GM06990 (cell line): ENCODE data around the gene CA12.
A peak's percentile ranks its signal among the peaks of the same experiment; 100 is the strongest.

Experiments used
- DNase-seq: peaks from one replicate; pipeline ENCODE4 v3.0.0-alpha.2; 2011; ENCODE audit not compliant: insufficient read length; ENCODE audit errors: extremely low read depth
- H3K27me3 ChIP-seq: replicated peaks from 2 replicates; pipeline ENCODE4 v1.6.0; 2011; ENCODE audit warnings: low read length; ENCODE audit not compliant: control insufficient read depth, insufficient read depth
- H3K36me3 ChIP-seq: 2 replicates; pipeline ENCODE4 v1.5.1; 2011; ENCODE audit warnings: low read length; ENCODE audit not compliant: control insufficient read depth, insufficient read depth
- H3K4me3 ChIP-seq: replicated peaks from 2 replicates; pipeline ENCODE4 v1.5.1; 2011; ENCODE audit warnings: low read depth, mild to moderate bottlenecking, control low read depth, low read length
- TF ChIP-seq, protein P1 (sequence below): IDR thresholded peaks from 2 replicates; pipeline ENCODE4 v1.5.1; 2011; ENCODE audit warnings: low read length, control low read depth, mild to moderate bottlenecking, inconsistent platforms; ENCODE audit not compliant: insufficient read depth, poor library complexity, severe bottlenecking

Gene CA12

GRCh38 chr15:63405159-63405558 lies 23.5 kb upstream of the CA12 start:
- H3K36me3 ChIP-seq: no peaks in the 10 kb centered on the region
- no peak for DNase-seq
- H3K27me3 ChIP-seq: peaks cover 1% of the 10 kb centered on the region; the same call in 1 of the 2 replicates
- no peak overlapping the region for H3K4me3 ChIP-seq
- TF ChIP-seq, protein P1, sequence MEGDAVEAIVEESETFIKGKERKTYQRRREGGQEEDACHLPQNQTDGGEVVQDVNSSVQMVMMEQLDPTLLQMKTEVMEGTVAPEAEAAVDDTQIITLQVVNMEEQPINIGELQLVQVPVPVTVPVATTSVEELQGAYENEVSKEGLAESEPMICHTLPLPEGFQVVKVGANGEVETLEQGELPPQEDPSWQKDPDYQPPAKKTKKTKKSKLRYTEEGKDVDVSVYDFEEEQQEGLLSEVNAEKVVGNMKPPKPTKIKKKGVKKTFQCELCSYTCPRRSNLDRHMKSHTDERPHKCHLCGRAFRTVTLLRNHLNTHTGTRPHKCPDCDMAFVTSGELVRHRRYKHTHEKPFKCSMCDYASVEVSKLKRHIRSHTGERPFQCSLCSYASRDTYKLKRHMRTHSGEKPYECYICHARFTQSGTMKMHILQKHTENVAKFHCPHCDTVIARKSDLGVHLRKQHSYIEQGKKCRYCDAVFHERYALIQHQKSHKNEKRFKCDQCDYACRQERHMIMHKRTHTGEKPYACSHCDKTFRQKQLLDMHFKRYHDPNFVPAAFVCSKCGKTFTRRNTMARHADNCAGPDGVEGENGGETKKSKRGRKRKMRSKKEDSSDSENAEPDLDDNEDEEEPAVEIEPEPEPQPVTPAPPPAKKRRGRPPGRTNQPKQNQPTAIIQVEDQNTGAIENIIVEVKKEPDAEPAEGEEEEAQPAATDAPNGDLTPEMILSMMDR: no peak

DNA sequence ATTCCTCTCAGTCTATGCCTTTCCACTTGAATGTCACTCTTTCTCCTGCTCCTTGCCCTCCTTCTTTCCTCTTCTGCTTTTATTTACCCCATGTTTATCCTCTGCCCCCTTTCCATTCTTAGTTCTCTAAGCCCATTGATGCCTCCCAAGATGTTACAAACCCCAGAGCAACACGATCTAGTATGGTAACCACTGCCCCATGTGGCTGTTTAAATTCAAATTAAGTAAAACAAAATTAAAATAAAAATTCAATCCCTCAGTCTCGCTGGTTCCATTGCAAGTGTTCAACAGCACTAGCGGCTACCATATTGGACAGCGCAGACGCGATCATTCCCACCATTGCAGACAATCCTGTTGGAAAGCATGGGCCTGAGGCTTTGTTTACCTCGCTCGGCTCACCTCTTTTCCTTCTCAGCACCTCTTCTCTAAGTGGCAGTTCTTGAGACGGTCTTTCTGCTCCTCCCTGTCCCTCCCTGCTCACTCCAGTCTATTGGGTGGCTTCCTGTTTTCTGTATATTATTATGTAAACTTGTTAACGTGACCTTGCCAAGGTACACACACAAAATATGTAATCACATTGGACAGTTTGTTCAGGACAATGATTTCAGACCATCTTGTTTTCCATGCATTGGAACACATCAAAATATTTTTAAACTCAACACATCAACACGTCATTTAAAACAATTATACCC lies 21.8 kb upstream of the CA12 start:
- Histone ChIP-seq H3K36me3 (no peaks in the 10 kb centered on the region), H3K4me3 (no peak overlapping the region), H3K27me3 (no peaks in the 10 kb centered on the region)
- TF ChIP-seq, protein P1: no peak
- no peak for DNase-seq

- TF ChIP-seq, protein P1: peak; percentile 59
- Histone ChIP-seq H3K27me3 (no peaks in the 10 kb centered on the region), H3K36me3 (no peaks in the 10 kb centered on the region), H3K4me3 (no peak overlapping the region)
- DNase-seq: no peak
Observed at GRCh38 chr15:63402498-63403253, 21.0 kb upstream of the CA12 start.

GRCh38 chr15:63401714-63402497 lies 20.3 kb upstream of the CA12 start:
- TF ChIP-seq, protein P1: no peak
- no peak for DNase-seq
- Histone ChIP-seq H3K36me3 (no peaks in the 10 kb centered on the region), H3K4me3 (no peak overlapping the region), H3K27me3 (no peaks in the 10 kb centered on the region)

DNA sequence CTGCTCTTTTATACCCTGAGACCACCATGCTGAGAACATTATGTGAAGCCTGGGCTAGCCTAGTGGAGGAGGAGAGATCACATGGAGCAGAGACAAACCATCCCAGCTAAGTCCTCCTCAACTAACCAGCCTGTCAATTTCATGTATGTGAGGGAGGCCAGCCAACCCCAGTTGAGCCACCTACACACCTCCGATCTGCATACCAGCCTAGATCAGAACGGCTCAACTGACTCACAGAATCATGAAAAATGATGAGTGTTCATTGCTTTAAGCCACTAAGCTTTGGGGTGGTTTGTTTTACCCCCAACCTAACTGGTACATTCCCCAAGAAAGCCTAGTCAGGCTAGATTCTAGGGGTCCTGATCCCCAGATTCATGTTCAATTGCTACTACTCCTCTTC lies 19.4 kb upstream of the CA12 start:
- H3K36me3 ChIP-seq: no peaks in the 10 kb centered on the region
- TF ChIP-seq, protein P1: no peak
- H3K27me3 ChIP-seq: no peaks in the 10 kb centered on the region
- no peak for DNase-seq
- H3K4me3 ChIP-seq: no peak overlapping the region
